ENCODE data around the gene SMIM32. TPM values are rescaled to one million over a fixed set of nuclear protein-coding genes. Genes with fewer than 3 reads are reported as not detected.

Gene SMIM32
- total RNA-seq, 1 donor from 2014 or later: not detected

GRCh38 chr5:136147632-136148031 lies 45.3 kb downstream of the SMIM32 start:
- no peaks in the 10 kb centered on the region for H3K9me3 Mint-ChIP-seq

GRCh38 chr5:136146201-136146600 lies 46.8 kb downstream of the SMIM32 start:
- TF ChIP-seq CTCF (conservative IDR thresholded peaks at IDR 0.05): no peak
- Mint-ChIP-seq H3K27ac (ENCODE audit: unreplicated experiment) (no peak overlapping the region), H3K9me3 (no peaks in the 10 kb centered on the region), H3K4me3 (no peak overlapping the region), H3K4me1 (peaks cover 12% of the 10 kb centered on the region), H3K27me3 (ENCODE audit: low read depth) (no peaks in the 10 kb centered on the region), H3K36me3 (ENCODE audit: low read depth) (no peaks in the 10 kb centered on the region)
- no peak for DNase-seq (ENCODE audit: low read depth, low spot score)

More at GRCh38 chr5:136147632-136148031, 45.3 kb downstream of the SMIM32 start:
- no peaks in the 10 kb centered on the region for H3K36me3 Mint-ChIP-seq (ENCODE audit: low read depth)
- no peak overlapping the region for H3K27ac Mint-ChIP-seq (ENCODE audit: unreplicated experiment)
- no peak for DNase-seq (ENCODE audit: low read depth, low spot score)
- no peak for TF ChIP-seq CTCF (conservative IDR thresholded peaks at IDR 0.05)
- H3K4me1 Mint-ChIP-seq: peaks cover 12% of the 10 kb centered on the region
- no peak overlapping the region for H3K4me3 Mint-ChIP-seq
- no peaks in the 10 kb centered on the region for H3K27me3 Mint-ChIP-seq (ENCODE audit: low read depth)

- Mint-ChIP-seq H3K9me3 (no peaks in the 10 kb centered on the region), H3K36me3 (ENCODE audit: low read depth) (no peaks in the 10 kb centered on the region), H3K4me3 (no peak overlapping the region), H3K27ac (ENCODE audit: unreplicated experiment) (no peak overlapping the region), H3K27me3 (ENCODE audit: low read depth) (no peaks in the 10 kb centered on the region), H3K4me1 (peaks cover 12% of the 10 kb centered on the region)
- no peak for TF ChIP-seq CTCF (conservative IDR thresholded peaks at IDR 0.05)
- DNase-seq (ENCODE audit: low read depth, low spot score): no peak
Measured at GRCh38 chr5:136145030-136145429, 47.9 kb downstream of the SMIM32 start.

GRCh38 chr5:136143763-136144162 lies 49.2 kb downstream of the SMIM32 start:
- Mint-ChIP-seq H3K9me3 (no peaks in the 10 kb centered on the region), H3K36me3 (ENCODE audit: low read depth) (no peaks in the 10 kb centered on the region), H3K4me1 (peaks cover 8% of the 10 kb centered on the region), H3K27ac (ENCODE audit: unreplicated experiment) (no peak overlapping the region), H3K4me3 (no peak overlapping the region), H3K27me3 (ENCODE audit: low read depth) (no peaks in the 10 kb centered on the region)
- DNase-seq (ENCODE audit: low read depth, low spot score): no peak
- TF ChIP-seq CTCF (conservative IDR thresholded peaks at IDR 0.05): no peak

- no peaks in the 10 kb centered on the region for H3K9me3 Mint-ChIP-seq
- no peaks in the 10 kb centered on the region for H3K36me3 Mint-ChIP-seq (ENCODE audit: low read depth)
- no peak for DNase-seq (ENCODE audit: low read depth, low spot score)
- peaks cover 10% of the 10 kb centered on the region for H3K4me1 Mint-ChIP-seq
- H3K4me3 Mint-ChIP-seq: no peak overlapping the region
- TF ChIP-seq CTCF (conservative IDR thresholded peaks at IDR 0.05): no peak
- H3K27me3 Mint-ChIP-seq (ENCODE audit: low read depth): no peaks in the 10 kb centered on the region
- no peak overlapping the region for H3K27ac Mint-ChIP-seq (ENCODE audit: unreplicated experiment)
Measured at GRCh38 chr5:136143312-136143711, 49.6 kb downstream of the SMIM32 start.

- H3K4me3 Mint-ChIP-seq: no peak overlapping the region
- no peak for DNase-seq (ENCODE audit: low read depth, low spot score)
- H3K9me3 Mint-ChIP-seq: no peaks in the 10 kb centered on the region
- peaks cover 24% of the 10 kb centered on the region for H3K4me1 Mint-ChIP-seq
- no peaks in the 10 kb centered on the region for H3K27me3 Mint-ChIP-seq (ENCODE audit: low read depth)
- TF ChIP-seq CTCF (conservative IDR thresholded peaks at IDR 0.05): no peak
- no peak overlapping the region for H3K27ac Mint-ChIP-seq (ENCODE audit: unreplicated experiment)
- H3K36me3 Mint-ChIP-seq (ENCODE audit: low read depth): no peaks in the 10 kb centered on the region
Measured at GRCh38 chr5:136141561-136141960, 51.4 kb downstream of the SMIM32 start.
